NOMO-1 (cell line): ENCODE results near the gene PAK3.

ENCODE experiments used
- DNase-seq, 2 experiments: peaks; one replicate each; lab custom pipeline; 2025; ENCODE audit not compliant: unreplicated experiment in 2 of 2; lab: John Stamatoyannopoulos, UW

The PAK3 gene

GRCh38 chrX:111095974-111096895 lies at the start of gene PAK3:
Gene PAK3 (plus strand): TSS chrX:111096191. CDS start chrX:111123104, 26,913 bp downstream.
- no peak for DNase-seq

GRCh38 chrX:111047575-111047974 lies 48.4 kb upstream of the PAK3 start:
- no peak for DNase-seq

- DNase-seq, result peak in 1 of 2 experiments; percentile 45
These were observed 43.5 kb upstream of the PAK3 start for GRCh38 chrX:111052478-111052877.

GRCh38 chrX:111071542-111072277 lies 24.3 kb upstream of the PAK3 start:
- DNase-seq, result no peak

GRCh38 chrX:111083081-111083480 lies 12.9 kb upstream of the PAK3 start:
- DNase-seq, result no peak

GRCh38 chrX:111086591-111087006 lies 9.4 kb upstream of the PAK3 start:
- no peak for DNase-seq

GRCh38 chrX:111088628-111089027 lies 7.4 kb upstream of the PAK3 start:
- DNase-seq, result no peak

- no peak for DNase-seq
These were observed 5.5 kb upstream of the PAK3 start for GRCh38 chrX:111090458-111090857.

GRCh38 chrX:111098874-111099273 lies 2.9 kb downstream of the PAK3 start:
- DNase-seq, result peak; percentile 31 to 50

GRCh38 chrX:111100191-111100590 lies 4.2 kb downstream of the PAK3 start:
- peak in 1 of 2 experiments; percentile 29 for DNase-seq

GRCh38 chrX:111101580-111101979 lies 5.6 kb downstream of the PAK3 start:
- no peak for DNase-seq

- no peak for DNase-seq
These were observed 6.6 kb downstream of the PAK3 start for GRCh38 chrX:111102636-111103035.

- DNase-seq, result no peak
These were observed 7.3 kb downstream of the PAK3 start for GRCh38 chrX:111103246-111103645.

GRCh38 chrX:111110098-111110775 lies 14.2 kb downstream of the PAK3 start:
- no peak for DNase-seq

GRCh38 chrX:111114806-111115205 lies 18.8 kb downstream of the PAK3 start:
- DNase-seq, result no peak

GRCh38 chrX:111116666-111117065 lies 20.7 kb downstream of the PAK3 start:
- DNase-seq, result no peak

GRCh38 chrX:111119341-111119740 lies 23.4 kb downstream of the PAK3 start:
- no peak for DNase-seq

- DNase-seq, result no peak
These were observed 27.1 kb downstream of the PAK3 start for GRCh38 chrX:111123125-111123524.

GRCh38 chrX:111123606-111124179 lies 27.7 kb downstream of the PAK3 start:
- no peak for DNase-seq

GRCh38 chrX:111124418-111124817 lies 28.4 kb downstream of the PAK3 start:
- DNase-seq, result no peak

GRCh38 chrX:111127038-111127437 lies 31.0 kb downstream of the PAK3 start:
- DNase-seq, result no peak
